Esophagus squamous epithelium (tissue), 4 donors: ENCODE results near the gene TICRR.

ENCODE experiments used
- CTCF ChIP-seq, 6 experiments: fragments of 450-650 bp in 4 of 6; fragments of 200-600 bp in 2 of 6; sonication (generic) in 2 of 6; IDR thresholded peaks; one replicate each; pipeline ENCODE4 v1.5.1; 2016 to 2019; ENCODE audit warnings: antibody characterized with exemption in 6 of 6, mild to moderate bottlenecking in 4 of 6, moderate library complexity in 4 of 6
- POLR2A ChIP-seq, 4 donors: fragments of 450-650 bp; IDR thresholded peaks; one replicate each; pipeline ENCODE4 v1.6.1; 2017; ENCODE audit warnings: antibody characterized with exemption in 4 of 4, mild to moderate bottlenecking in 4 of 4, moderate library complexity in 3 of 4

- TF ChIP-seq CTCF (IDR thresholded peaks at IDR 0.05) (no peak), POLR2A (IDR thresholded peaks at IDR 0.05) (no peak)
Measured at GRCh38 chr15:89670971-89671560, 95.8 kb downstream of the TICRR start.
